Occipital lobe (tissue), 3 donors: ENCODE results near the gene TTLL6. TPM values are rescaled to one million over a fixed set of nuclear protein-coding genes. Genes with fewer than 3 reads are reported as not detected.
"Not testable (repeated sequence)": the region's sequence is repeated elsewhere in the genome, so short reads cannot be mapped to it uniquely, and the experiment has no call there.

Experiments used
- DNase-seq: peaks from one replicate; lab custom pipeline; 2025; lab: John Stamatoyannopoulos, UW
- small RNA-seq: library from RNA; depleted of rRNA; stranded (forward); fragments of <200 nt; gene quantifications from one replicate; pipeline ENCODE3, GENCODE V24; 2014
- total RNA-seq: library from RNA; depleted of rRNA; stranded (reverse); fragments of >200 nt; gene quantifications from one replicate; pipeline ENCODE4 v1.2.3, GENCODE V29; 2014

The TTLL6 gene
- total RNA-seq, 1 donor from 2014 or later, result 0.16 TPM

DNA sequence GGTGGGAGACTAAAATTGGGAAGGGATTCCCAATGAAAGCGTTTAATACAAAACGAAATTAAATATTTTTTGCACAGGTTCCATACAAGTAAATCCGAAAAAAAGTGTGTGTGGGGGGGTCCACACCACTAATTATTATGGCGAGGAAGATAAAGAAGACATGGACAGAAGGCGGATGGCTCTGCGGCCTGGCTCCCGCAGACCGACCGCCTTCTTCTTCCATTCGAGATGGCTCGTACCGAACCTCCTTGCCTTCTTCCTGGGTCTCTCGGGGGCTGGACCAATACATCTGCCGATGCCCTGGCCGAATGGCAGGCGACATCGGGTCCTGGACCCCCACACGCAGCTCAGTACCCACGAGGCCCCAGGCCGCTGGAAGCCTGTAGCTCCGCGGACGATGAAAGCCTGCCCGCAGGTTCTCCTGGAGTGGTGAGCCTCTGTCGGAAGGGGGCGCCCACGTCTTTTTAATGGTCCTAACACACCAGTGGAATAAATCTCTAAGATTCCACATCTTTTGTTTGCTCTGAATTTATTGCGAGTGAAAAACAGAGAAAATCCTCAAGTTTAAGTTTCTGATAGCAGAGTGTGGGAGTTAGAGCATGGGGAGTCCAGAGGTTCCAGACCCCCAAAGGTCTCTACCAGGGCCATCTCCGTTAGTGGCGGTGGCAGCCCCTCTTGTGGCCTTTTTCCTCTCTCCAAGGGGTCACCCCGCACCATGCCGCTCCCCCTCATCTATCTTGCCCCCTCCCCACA lies 92.6 kb downstream of the TTLL6 start:
- DNase-seq, result peak; percentile 16

DNA sequence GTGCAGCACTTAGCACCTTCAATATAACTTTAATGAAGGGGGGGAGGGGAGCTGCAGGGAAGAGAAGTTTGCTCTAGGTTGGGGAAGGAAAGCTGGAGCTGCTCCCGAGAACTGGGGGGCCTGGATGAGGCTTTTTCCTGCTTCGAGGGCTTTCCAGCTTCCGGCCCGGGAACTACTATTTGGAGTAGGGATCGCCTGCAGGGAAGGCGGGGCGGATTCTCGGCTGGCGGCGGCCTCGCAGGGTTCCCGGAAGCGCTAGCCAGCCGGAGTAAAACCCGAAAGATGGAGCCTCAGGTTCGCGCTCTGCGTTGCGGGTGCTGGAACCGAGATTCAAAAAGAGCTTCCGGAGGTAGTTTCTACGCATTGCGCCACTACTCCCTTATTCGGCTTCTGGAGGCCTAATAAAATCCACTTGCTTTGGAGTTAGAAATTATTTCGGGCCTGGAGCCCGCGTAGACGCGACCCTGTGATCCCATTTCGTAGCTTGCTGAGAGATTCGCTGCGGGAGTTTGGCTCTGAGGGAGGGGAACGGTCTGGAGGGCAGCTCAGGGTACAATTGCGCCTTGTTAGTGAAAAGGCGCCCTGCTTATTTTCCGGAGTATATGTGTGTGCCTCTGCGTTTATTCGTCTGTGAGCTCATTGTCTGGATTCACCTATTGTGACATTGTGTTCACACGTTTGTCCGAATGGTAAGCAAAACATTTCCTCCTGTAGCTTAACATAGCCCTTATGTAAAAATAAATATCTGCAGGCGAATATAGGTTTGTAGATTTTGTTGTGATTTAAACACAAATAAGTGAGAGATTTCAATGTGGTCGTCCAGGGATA lies 93.4 kb downstream of the TTLL6 start:
- no peak for DNase-seq

DNA sequence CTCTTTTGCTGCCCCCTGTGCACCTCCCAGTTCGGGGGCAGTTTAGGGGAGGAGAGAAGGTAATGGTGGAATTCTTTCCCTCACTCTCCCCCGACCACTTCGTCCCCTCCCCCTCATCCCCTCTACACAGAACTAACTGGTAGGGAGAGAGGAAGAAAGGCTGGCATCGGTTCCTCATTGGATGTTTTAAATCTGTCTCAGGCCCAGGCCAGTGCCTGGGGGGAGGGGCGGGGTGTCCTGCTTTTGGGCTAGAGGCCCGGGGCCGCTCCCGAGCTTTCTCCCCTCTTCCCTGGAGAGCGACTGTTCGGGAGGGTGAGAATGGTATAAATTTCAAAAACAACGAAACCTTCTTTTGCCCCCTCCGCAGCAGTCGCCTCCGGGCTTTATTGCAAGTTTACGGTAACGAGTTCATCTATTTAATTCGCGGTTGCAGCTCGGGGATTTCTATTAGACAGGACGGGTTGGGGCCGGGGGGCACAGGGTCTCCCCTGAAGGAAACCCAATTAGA lies 94.1 kb downstream of the TTLL6 start, which contains the start of gene PRAC2:
TSS of gene PRAC2 (plus strand) at position 271 of the 508 bp plus-strand sequence. CDS start 1,226 bp downstream, outside the sequence.
- no peak for DNase-seq

DNA sequence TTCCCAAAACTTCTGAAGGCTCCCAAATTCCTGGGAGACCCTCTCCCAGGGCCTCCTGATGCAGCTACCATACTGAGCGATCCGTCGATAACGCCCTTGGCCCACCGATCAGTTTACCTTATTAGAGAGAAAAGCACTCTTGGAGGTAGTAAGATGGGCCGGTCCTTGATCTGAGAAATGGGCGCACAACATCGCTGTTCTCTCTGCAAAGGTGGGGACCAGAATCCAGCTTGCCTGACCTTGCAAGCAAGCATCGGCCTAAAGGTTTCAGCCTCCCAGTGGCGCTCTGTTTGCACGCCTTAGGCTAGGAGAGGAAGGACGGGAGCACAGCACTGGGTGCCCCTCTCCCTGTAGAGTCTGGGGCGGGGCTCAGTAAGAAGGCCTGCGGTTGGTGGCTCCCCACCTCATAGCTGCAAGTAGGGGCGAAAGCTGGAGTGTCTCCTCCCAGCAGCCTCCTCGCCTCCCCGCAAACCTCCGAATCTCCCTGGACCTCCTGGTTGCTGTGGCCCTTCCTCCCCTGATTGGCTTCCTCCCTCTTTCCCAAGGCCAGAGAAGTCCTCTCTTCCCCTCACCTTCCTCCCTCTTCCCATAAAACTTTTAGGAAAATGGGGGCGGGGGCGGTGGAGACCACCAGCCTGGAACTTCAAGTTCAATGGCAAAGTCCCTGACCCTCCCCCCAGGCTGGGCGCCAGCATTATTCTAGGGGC lies 94.7 kb downstream of the TTLL6 start, which contains the start of gene PRAC1:
TSS of gene PRAC1 (minus strand) at position 318 of the 707 bp plus-strand sequence. CDS start at position 192, 126 bp downstream.
- DNase-seq, result no peak

DNA sequence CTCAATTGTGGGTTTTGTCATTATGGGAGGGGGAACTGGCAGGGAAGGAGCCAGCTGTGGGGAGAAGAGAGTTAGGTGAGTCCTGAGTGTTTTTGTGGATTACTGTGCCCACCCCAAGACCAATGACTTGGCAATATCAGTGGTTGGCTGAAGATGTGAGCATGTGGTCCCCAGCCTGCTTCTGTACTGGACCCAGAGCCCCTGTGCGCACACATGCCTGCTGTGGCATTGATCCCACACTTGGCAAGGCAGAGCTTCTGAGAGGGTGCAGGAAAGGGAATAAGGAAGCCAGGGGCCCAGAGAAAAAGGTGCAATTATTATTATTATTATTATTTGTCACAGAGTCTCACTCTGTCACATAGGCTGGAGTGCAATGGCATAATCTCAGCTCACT lies 96.0 kb downstream of the TTLL6 start:
- no peak for DNase-seq

DNA sequence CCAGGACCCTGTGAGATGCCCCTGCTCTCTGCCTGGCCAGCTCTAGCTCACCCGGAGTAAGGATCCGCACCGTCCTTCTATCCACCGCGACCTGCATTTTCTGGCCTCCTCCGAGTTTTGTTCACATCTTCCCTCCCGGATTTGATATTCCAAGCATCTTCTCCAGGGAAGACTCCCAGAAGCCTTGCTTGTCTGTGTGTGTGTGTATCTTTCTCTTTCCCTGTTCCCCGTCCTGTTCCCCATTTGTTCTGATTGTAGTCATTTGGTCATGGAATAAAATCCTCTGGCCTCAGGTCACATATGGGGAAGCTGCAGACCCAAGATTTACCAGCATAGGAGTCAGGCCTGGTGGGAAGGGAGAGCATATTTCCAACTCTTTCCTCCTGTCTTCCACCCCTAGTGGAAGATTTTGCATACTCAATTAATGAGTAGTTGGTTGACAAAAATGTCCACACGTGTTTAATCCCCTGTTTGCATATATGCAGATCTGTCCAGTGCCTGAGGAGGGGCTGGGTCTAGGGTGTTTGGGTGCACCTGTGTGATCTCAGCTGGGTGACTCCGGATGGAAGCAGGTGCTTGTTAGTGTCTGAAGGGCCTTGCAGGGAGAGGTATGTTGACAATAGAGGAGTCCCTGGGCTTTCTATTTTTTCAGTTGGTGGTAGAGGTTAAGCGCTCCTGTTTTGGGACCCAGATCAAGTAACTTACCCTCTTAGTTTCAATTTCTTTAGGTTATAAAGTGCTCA lies 96.6 kb downstream of the TTLL6 start:
- no peak for DNase-seq

DNA sequence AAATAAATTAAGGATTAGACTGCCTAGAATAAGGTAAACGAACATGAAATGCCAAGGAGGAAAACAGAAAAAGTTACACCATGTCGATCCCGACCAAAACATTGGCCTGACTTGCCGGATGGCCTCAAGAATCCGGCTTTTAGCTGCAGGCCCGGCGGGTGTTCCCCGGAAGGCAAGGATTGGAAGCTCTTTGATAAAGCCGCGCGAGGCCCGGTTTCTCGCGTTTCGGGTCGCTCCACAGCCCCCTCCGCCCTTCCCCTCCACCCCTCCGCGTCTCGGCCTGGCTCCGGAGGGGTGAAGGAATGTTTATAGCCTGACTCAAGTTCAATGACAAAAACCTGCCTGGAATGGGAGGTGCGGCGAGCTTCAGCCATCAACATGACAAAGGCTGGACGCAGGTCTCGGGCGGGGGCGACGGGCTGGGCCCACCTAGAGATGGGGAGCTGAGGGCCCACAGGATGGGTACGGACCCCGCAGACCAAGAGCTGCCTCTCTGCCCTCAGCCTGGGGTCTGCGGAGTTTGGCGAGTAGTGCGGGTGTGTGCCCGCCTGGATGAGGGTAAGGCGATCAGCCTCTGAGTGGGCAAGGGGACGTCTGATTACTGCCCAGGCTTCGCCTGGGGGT lies 97.3 kb downstream of the TTLL6 start:
- DNase-seq, result no peak

DNA sequence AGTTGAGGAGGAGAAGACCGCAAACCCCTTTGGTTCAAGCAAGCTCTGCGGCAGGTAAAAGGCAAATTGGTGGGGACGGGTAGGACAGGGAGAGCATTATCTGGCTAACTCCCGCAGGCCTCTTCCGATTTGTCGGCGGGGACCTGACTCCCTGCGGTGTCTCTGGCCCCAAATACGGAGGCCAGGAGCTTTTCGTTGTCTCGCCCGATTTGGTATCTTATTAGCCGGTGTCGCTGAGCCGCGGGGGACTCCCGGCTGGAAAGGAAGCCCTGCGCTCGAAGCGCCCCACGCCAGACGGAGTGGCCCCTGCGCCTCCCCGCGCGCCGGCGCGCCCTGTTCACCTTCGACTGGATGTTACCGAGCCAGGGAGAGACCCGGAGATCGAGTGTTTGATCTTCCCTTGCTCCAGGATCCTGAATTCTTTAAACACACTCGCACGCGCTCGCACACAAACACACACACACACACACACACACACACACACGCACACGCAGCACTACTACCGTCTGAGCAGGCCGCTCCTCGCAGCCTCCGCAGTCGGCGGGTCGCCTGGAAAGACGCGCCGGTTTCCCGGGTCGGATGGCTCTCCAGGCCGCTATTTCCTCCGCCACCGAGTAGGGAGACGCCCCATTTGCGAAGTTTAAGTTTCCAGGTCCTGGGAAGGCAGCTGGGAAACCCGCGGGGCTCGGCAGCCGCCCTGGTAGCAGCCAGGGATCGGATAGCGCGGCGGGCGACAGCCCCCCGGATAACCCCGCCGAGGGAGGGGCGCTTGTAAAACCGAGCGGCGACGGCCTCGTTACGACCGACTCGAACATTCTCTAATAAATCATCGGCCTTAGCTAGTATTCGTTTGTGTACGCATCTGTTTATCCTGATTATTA lies 98.0 kb downstream of the TTLL6 start:
- DNase-seq, result no peak

DNA sequence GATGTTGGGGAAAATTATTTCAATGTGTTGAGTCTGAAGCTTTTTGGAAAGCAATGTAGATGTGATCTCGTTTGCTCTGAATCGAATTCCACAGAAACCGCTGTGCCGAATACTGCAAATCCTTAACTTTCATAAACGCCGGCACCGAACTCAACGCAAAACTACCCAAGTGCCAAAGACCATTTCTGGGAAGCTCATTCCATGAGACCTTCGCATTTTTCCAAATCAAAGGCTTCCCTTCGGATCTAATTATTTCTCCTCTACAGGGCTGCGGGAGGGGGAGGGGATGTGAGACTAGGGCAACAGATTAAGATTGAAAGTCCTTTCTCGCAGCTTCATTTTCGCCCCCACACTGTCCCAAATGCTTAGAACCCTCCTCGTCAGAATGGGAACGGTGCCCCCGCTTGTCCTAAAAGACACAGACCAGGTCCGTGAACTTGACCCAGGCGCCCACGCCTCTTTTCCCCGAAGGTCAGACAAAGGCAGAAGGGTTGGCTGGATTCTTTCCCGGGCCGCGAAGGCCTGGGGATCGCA lies 98.7 kb downstream of the TTLL6 start:
- DNase-seq, result no peak

DNA sequence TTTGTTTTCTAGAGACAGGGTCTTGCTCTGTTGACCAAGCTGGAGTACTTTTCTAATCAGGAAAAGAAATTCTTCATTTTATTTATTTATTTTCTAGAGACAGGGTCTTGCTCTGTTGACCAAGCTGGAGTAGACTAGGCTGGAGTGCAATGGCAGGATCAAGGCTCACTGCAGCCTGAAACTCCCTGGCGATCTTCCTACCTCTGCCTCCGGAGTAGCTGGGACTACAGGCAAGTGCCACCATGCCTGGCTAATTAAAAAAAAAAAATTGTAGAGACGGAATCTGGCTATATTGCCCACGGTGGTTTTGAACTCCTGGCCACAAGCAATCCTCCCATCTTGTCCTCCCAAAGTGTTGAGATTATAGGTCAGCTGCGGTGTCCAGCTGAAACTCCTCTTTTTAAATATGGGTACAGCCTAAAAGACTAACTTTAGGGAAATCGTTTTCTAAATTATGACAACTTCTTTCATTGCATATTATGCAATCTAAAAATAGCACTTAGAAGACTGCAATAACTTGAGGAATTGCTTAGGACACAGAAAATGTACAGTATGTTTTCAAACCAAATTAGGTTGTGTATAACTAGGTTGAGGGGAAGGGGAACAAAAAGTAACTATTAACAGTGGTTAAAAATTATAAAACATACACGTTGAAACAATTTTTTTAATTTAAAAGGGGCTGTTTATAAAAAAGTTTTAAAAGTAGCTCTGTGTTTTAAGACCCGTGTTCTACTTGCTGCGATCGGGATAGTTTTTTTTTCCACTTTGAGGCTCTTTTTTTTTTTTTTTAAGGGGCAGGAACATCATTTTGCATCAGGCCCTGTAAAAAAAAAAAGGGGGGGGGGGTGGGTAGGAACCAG lies 99.4 kb downstream of the TTLL6 start:
- no peak for DNase-seq

DNA sequence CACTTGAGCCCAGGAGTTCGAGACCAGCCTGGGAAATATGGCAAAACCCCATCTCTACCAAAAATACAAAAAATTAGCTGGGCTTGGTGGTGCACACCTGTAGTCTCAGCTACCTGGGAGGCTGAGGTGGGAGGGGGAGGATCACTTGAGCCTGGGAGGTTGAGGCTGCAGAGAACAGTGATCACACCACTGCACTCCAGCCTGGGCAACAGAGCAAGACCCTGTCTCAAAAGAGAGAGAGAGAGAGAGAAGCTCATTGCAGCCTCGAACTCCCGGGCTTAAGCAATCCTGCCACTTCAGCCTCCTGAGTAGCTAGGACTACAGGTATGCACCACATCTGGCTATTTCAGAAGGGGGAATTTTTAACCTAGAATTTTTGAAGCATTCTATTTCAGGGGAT lies 100.5 kb downstream of the TTLL6 start:
- not testable (repeated sequence) for DNase-seq

DNA sequence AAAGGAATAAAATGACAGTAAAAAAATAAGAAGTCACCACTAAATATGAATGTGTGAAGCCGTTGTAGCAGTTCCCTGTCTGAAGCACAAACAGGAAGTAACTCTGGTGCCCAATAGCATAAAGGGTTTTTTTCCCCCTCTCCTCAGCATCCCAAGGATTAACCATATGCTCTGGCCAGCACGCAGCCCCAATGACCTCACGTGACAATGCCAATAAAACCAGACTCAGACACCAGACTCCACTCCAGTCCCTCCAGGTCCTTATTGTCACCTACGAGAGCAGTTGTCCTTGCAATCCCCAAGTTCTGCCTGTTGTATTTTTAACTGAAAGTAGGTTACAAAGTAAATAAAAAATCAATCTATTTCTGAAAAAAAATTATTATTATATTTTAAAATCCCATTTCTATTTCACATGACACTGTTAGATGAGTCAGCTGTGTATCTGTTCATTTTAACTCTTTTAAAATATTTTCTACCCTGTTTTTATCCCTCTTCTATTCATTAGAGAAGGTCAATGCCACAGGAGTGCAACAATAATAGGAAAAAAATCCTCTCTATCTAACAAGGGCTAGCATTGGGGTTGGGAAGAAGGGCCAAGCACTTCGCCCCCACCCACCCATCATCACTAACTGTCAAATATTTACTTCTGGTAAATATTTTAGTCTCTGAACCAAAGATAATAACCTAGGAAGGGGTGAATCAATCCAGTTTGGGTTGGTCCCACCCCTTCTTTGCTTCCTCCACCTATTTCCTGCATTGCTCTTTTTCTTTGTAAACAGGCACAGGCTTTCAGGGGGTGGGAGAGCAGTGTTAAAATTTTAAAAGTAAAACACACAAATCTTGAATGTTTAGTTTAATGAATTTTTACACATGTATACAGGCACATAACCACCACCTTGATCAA lies 101.3 kb downstream of the TTLL6 start:
- DNase-seq, result no peak

Small RNA genes within 50 kb of the gene (small RNA-seq; reads per million reads assigned to genes)
- gene COX6B1P2 (not detected), gene MIR3185 (not detected), gene RF02132 (not detected), gene RF02133 (not detected), gene RN7SL125P (not detected)

Other genes starting within 250 kb of the TTLL6 start
- gene HOXB4, start 238.9 kb downstream of the TTLL6 start, total RNA-seq, result not detected
- not detected for gene HOXB3, start 227.0 kb downstream of the TTLL6 start, total RNA-seq
- not detected for gene HOXB5, start 223.4 kb downstream of the TTLL6 start, total RNA-seq
- not detected for gene HOXB6, start 212.2 kb downstream of the TTLL6 start, total RNA-seq
- gene HOXB7, start 206.2 kb downstream of the TTLL6 start, total RNA-seq, result not detected
- gene HOXB8, start 201.9 kb downstream of the TTLL6 start, total RNA-seq, result not detected
- gene HOXB9, start 190.9 kb downstream of the TTLL6 start, total RNA-seq, result not detected
- not detected for gene PRAC1, start 94.7 kb downstream of the TTLL6 start, total RNA-seq
- gene PRAC2, start 94.0 kb downstream of the TTLL6 start, total RNA-seq, result not detected
- 0.16 TPM for gene HOXB13, start 88.5 kb downstream of the TTLL6 start, total RNA-seq
- 17.9 TPM for gene CALCOCO2, start 13.8 kb upstream of the TTLL6 start, total RNA-seq
- 19.0 TPM for gene ATP5MC1, start 75.6 kb upstream of the TTLL6 start, total RNA-seq
- 60.0 TPM for gene UBE2Z, start 91.2 kb upstream of the TTLL6 start, total RNA-seq
- gene SNF8, start 127.6 kb upstream of the TTLL6 start, total RNA-seq, result 38.4 TPM
- not detected for gene GIP, start 151.4 kb upstream of the TTLL6 start, total RNA-seq
- 1.9 TPM for gene IGF2BP1, start 180.2 kb upstream of the TTLL6 start, total RNA-seq